Inferior parietal cortex (tissue), 1 donor: ENCODE measurements around the gene ILK.

Experiments used
- DNase-seq: peaks from one replicate; pipeline ENCODE4 v3.0.0-alpha.2; 2016; ENCODE audit errors: extremely low spot score

ILK gene

GRCh38 chr11:6603287-6604080 lies at the start of gene ILK, which contains the start of gene RRP8:
Gene ILK, plus strand, starts transcription at chr11:6603774. Its CDS starts 498 bp downstream, at chr11:6604272.
Gene RRP8, minus strand, starts transcription at chr11:6603616. Its CDS starts 114 bp downstream, at chr11:6603502.
- DNase-seq, result peak; percentile 85

- DNase-seq, result no peak
Measured at GRCh38 chr11:6554828-6555706, 48.5 kb upstream of the ILK start.

DNA sequence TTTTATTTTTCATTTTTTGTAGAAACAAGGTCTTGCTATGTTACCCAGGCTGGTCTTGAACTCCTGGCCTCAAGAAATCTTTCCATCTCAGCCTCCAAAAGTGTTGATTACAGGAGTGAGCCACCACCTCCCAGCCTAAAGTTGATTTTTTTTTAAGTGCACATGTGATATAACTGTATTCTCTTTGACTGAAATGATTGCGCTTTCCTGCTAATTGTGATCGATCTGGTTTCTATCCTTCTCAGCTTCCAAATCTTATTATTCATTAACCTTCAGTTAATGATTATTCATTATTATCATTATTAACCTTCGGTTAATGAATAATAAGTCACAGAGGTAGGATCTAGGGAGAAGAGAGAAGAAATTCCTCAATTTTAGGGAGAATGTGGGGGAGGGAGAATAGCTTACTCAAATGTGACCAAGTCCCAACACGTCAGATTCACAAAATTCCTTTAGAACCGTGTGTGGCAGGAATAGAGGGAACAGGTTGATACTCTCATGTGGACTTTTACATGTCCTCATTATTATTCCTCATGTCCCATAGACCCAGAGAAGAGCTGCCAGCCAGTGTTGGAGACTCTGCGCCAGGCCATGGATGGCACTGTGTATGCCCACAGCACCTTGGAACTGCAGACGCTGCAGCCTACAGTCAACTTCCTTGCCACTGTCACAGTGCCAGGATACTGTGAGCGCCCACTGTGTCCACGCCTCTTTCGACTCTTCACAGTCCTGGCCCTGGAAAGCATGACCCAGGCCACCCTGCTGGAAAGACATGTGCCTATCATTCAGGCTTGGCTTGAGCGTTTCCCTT lies 47.2 kb upstream of the ILK start:
- no peak for DNase-seq

DNA sequence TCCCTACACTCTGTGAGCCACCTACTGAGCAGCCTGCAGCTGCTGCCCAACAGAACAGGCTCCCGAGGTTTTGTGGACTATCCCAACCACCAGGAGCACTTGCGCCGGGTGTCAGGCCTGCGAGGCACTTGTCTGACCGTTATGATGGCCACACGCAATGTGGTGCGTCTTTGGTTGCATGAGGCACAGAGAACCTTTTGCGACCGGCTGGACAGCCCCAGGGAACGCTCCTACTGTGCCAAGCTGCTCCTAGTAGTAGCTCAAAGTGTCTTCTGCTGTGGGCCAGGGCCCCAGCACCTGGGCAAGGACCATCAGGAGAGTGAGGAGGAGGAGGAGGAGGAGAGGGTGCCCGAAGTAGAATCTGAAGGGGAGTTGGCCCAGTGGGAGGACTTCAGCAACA lies 46.5 kb upstream of the ILK start:
- DNase-seq, result no peak

DNA sequence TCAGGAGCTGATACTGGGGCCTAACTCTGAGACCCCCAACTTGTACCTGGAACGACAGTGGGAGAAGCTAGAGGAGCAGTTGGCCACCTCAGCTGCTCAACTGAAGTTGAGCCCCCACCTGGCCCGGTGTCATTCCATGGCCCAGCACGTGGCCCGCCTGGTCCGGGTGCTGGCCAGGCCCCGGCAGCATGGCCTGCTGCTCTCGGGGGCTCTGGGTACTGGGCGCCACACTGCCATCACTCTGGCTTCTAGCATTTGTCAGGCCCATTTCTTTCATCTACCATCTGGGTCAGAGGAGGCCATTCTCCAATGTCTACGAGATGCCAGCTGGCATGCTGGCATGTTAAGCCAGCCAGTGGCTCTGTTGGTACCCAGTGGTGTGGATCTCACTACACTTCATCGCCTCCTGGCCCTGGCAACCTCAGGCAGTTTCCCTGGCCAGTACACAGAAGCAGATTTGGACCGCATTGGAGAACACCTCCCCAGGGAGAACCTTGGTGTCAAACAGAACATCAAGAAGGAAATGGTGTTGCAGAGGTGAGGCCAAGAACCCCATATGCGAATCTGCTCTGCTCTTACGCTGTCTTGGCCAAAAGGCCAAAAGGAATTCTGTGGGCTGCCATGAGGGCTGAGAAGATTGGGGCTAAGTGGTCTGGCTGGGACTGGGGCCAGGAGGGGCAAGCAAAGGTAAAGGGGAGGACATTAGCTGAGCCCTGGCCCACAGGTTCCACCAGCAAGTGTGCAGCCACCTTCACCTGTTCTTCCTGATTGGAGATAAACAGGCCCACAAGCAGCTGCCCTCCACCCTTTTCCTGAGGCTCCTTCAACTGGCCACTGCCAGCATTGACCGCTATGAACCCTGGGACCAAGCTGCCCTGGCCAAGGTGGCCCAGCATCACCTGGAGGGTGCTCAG lies 45.6 kb upstream of the ILK start:
- no peak for DNase-seq

- DNase-seq, result no peak
Measured at GRCh38 chr11:6559369-6559768, 44.2 kb upstream of the ILK start.

DNA sequence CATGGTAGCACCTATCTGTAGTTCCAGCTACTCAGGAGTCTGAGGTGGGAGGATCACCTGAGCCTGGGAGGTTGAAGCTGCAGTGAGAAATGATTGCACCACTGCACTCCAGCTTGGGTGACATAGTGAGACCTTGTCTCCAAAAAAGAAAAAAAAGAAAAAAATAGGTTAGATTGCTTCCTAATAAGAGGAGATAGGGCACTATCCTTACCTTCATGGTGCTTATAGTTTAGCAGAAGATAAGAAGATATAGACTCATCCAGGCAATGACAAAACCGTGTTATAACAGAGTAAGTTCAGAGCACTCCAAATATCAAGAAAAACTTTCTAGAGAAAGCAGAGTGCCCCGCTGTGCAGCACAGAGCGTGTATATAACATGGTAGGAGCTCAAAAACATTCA lies 42.3 kb upstream of the ILK start:
- DNase-seq, result no peak

DNA sequence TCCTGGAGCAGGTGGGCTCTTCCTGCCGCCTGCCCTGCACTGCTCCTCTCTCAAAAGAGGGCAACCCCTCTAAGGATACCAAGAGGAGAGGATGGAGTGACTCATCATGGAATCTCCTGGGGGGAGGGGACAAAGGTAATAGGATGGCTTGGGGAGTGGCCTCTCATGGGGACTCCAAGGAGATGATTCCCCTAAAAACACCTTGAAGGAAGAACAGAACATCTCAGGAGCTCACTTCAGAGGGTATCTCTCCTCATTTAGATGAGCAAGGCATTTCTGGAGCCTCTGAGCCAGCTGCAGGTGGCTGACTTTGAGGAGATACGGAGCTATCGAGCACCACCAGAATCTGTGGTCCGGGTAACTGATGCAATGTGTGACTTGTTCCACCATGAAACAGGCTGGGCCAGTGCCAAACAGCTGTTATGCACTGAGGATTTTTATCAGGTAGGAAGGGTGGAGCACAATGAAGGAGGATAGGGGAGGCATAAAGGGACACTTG lies 40.4 kb upstream of the ILK start:
- DNase-seq, result no peak

- no peak for DNase-seq
Measured at GRCh38 chr11:6563667-6564066, 39.9 kb upstream of the ILK start.

GRCh38 chr11:6565325-6565724 lies 38.2 kb upstream of the ILK start:
- DNase-seq, result no peak

GRCh38 chr11:6565988-6566703 lies 37.4 kb upstream of the ILK start:
- DNase-seq, result no peak

DNA sequence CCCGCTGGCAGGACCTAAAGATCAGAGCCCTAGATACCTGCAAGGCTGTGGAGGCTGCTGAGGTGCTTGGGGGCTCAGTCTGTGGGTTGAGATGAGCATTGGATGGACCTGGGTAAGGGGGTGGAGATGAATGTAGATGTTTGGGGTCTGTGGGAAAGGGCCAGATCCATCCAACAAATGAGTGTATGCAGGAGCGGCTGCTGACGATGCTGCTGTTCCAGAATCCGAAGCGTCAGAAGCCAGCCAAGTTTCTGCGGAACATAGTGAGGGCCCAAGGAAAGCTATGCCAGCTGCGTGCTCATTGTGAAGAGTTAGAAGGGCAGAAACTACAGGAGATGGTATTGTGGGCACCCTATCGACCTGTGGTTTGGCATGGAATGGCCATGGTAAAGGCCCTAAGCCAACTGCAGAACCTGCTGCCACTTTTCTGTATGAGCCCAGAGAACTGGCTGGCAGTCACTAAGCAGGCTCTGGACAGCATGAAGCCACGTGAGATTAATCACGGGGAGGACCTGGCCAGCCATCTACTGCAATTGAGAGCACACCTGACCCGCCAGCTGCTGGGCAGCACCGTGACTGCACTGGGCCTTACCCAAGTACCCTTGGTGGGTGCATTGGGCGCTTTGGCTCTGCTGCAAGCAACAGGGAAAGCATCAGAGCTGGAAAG lies 36.7 kb upstream of the ILK start:
- no peak for DNase-seq

DNA sequence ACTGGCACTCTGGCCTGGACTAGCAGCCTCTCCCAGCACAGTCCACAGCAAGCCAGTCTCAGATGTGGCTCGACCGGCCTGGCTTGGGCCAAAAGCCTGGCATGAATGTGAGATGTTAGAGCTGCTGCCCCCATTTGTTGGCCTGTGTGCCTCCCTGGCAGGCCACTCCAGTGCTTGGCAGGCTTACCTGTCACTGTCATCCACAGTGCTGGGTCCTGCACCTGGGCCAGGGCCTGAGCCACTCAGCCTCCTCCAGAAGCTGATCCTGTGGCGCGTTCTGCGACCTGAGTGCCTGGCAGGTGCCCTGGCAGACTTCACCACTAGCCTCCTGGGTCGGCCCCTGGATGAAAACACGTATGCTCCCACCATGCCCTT lies 36.2 kb upstream of the ILK start:
- no peak for DNase-seq

GRCh38 chr11:6568191-6568918 lies 35.2 kb upstream of the ILK start:
- peak; percentile 65 for DNase-seq

DNA sequence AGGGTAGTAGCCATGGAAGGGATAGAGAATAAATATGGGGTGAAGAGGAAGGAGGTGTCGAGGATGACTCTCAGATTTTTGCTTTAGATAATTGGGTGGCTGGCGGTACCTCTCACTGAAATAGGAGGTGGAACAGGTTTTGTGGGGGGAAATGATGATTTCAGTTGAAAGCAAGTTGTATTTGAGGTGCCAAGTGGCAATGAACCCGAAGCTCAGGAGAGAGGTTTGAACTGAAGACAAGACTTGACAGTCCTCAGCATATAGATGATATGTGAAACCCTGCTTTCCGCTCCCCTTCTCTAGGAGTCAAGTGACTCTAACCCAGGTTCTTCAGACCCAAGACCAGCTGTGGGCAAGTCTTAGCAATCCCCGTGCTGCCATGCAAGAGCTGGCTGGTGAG lies 33.9 kb upstream of the ILK start:
- DNase-seq, result no peak

- DNase-seq, result no peak
Measured at GRCh38 chr11:6570691-6571427, 32.7 kb upstream of the ILK start.

DNA sequence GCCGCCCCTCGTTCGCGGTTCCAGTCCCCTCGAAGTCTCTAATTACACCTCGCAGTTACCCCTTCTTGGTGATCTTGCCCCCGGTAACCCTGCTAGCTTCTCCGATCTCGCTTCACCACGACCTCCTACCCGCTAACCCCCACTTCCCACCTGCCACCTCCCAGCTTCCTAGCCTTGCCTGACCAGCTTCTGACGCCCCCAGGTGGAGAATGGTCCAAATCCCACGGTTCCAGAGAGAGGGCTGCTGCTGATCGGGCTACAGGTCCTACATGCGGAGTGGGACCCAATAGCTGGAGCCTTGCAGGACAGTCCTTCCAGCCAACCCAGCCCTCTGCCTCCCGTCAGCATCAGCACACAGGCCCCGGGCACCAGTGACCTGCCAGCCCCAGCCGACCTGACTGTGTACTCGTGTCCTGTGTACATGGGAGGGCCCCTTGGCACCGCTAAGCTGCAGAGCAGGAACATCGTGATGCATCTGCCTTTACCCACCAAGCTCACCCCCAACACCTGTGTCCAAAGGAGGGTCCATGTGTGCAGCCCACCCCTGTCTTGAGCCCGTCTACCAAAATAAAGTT lies 32.1 kb upstream of the ILK start:
- DNase-seq, result no peak

DNA sequence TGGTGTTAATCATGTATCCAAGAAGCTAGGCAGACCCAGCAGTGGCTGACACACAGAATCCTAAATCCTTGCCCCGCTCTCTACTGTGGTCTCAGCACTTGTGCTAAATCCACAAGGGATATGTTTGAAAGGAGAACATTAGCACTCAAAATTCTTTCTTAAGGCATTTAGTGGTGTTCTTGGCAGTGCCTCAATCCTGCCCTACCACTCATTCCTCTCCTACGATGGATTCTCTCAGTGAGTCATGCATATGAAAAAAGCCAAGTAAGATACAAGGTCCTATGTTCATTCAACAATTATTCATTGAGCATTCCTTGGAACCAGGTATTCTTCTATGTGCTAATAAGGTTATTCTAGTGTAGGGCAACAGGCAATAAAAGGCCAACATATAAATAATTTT lies 31.4 kb upstream of the ILK start:
- DNase-seq, result no peak
